LoVo (cell line): ENCODE data around the gene PICK1.

Experiments used
- DNase-seq: peaks from one replicate; pipeline ENCODE4 v3.0.0-alpha.2; 2016; ENCODE audit warnings: low spot score

PICK1 gene

DNA sequence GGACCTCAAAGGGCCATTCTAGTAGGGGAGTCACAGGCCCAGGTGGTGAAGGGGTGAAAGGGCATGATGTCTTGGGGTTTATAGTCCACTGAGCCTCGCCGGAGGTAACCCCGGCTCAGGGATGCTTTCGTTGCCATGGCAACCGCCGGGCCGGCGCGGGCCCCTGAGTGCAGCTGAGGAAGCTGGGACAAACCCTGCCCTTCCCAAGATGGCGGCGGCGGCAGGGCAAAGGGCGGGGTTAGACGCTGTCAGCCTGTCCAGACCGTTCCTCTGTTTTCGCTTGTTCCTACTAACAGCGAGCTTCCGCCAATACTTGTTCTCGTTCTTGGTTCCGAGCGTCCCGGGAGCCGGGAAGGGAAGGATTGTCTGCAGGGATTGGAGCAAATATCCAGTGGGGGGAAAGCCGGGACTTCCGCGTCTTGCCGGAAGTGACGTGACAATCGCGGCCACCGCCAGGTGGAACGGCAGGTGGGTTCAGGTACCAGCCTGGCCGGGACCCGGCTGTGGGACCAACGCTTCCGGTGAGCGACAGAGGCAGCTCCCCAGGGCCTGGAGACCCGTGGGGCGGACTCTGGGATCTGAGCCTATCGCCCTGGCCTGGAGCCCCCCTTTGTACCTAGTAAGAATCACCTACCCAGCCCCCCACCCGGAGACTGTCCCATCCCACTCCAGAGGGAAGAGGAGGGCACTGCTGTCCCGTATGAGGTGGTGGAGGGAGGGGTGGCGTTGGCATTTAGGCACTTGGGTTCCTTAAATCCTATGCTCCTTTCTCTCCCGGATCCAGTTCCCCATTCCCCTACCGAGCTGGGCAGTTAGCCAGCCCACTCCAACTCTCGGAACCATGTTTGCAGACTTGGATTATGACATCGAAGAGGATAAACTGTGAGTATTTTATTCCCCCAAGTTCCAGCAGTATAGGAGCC is at the start of gene PICK1:
TSS of gene PICK1 (plus strand) at position 436 of the 923 bp plus-strand sequence. CDS start at position 842, 406 bp downstream.
- peak; percentile 95 for DNase-seq

- no peak for DNase-seq
Measured at GRCh38 chr22:38009000-38009806, 48.0 kb upstream of the PICK1 start.

DNA sequence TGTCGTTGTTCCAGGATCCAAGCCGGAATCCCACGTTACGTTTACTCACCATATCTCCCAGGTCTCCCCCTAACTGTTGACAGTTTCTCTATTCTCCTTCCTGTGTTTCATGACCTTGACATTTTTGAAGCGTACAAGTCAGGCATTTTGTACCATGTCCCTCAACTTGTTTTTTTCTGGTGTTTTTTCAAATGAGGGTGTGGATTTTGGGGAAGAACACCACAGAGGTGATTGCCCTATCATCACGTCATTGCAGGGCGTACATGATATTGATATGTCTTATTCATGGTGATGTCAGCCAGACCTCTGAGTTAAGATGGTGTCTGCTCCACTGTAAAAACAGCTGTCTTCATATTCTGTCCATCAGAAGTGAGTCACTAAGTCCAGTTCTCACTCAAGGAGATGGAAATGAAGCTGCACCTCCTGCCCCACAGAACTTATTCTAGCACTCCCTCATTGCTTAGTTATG is 44.6 kb upstream of the PICK1 start:
- DNase-seq, result no peak

GRCh38 chr22:38014083-38014482 is 43.1 kb upstream of the PICK1 start:
- DNase-seq, result no peak

- no peak for DNase-seq
Measured at GRCh38 chr22:38016182-38017151, 40.7 kb upstream of the PICK1 start.

DNA sequence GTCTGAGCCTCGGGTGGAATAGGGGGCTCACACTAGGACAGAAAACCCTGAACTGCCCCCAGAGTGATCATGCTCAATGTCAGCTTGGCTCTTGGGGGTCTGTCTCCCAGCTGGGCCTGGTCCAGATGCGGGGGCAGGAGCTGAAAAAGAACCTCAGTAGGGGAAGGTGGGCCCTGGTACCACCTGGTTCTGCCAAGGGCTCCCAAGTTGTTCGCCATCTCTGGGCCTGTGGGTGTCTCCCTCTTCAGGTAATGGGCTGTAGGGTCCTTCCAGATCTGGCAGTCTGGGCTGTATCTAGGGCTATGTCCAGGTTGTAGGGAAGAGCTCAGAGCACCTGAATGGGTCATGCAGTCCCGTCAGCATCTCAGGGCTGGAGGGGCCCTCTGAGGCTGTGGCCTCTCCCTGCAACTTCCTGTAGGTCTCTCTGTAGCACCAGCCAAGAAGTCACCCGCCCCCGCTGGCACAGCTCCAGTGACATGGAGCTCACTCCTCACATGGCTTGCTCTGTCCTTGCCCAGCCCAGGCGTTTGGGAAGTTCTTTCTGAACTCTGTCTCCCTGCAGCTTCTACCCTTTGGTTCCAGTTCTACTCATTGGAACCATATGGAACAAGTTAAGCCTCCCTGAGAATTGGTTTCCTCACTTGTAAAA is 39.8 kb upstream of the PICK1 start:
- DNase-seq, result no peak

- DNase-seq, result no peak
Measured at GRCh38 chr22:38017939-38018885, 39.0 kb upstream of the PICK1 start.

GRCh38 chr22:38018938-38019827 is 38.0 kb upstream of the PICK1 start:
- no peak for DNase-seq

DNA sequence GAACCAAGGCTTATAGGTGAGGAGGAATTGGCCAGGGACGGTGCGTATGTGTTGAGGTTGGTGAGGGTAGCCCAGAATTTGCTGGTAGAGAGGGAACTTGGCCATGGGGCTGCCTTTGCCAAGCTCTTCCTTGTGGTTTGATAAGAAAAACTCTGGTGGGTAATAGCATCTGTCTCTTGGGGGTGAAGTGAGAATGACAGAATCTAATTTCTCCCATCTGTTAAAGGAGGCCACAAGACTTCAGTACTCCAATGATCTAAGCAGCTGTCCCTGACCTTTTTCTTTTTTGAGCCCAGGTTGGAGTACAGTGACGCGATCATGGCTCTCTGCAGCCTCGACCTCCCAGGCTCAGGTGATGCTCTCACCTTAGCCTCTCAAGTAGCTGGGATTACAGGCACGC is 36.0 kb upstream of the PICK1 start:
- DNase-seq, result no peak

GRCh38 chr22:38023045-38023444 is 34.2 kb upstream of the PICK1 start:
- no peak for DNase-seq

DNA sequence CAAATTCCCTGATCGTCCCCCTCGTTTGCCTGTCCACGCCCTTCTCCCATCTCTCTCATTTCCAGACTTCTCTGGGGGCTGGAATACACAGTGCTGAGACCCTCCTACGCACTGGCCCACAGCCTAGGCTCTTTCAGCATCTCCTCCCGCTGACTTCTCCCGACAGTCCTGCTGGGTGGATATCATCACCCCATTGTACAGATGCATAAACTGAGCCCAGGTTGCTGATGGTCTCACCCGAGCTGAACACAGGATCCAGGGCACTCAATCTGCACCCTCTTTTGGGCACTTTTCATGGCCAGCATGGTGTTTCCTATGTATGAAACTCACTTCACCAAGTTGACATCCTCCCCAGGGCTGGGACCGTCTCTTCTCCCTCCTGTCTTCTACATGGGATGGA is 31.7 kb upstream of the PICK1 start:
- no peak for DNase-seq

GRCh38 chr22:38026130-38027111 is 30.8 kb upstream of the PICK1 start:
- DNase-seq, result no peak

- no peak for DNase-seq
Measured at GRCh38 chr22:38027487-38027886, 29.7 kb upstream of the PICK1 start.

DNA sequence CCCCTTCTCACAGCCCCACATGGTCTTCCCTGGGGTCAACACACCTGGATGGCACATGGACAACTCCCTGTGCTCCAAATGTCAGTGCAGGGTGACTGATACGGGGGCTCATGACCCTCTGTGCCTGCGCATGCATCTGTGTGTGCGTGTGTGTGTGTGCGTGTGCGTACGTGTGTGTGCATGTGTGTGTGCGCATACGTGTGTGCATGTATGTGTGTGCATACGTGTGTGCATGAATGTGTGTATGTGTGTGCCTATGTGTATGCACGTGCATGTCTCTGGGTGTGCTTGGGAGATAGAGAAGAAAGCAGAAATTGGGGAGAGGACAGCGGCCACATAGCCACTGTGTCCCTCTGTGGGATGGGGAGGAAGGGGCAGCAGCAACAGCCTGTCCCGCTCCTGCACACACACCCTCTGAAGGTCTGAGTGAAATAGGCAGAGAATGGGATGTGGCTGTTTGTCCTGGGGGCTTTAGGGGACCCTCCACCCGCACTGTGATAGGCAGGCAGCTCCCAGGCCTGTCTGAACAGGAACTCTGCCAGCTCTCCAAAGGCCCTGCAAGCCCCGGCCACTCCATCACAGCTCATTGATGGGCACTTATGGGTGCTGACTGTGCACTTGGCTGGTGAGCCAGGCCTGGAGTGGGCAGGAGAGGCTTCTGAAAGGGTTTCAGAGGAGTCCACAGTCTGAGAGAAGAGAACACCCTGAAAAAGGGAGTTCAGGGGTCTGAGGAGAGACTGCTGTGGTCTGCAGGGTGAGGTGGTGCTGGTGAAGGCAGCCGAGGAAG is 28.7 kb upstream of the PICK1 start:
- DNase-seq, result no peak

- DNase-seq, result no peak
Measured at GRCh38 chr22:38029370-38029769, 27.8 kb upstream of the PICK1 start.

GRCh38 chr22:38029901-38030300 is 27.3 kb upstream of the PICK1 start:
- no peak for DNase-seq
